K562 (cell line): ENCODE measurements around the gene NIPAL1. TPM values are rescaled to one million over a fixed set of nuclear protein-coding genes. Genes with fewer than 3 reads are reported as not detected.

ENCODE experiments used
- ATAC-seq: fragments of 200-7000 bp; cut with Tn5 transposase; 3 replicates; pipeline ENCODE4 v1.9.1; 2020; ENCODE audit warnings: moderate library complexity
- BruUV-seq: library from RNA; stranded (reverse); fragments of 400-500 nt; replicated peaks from 2 replicates; lab custom pipeline; 2021; lab: Mats Ljungman, UMichigan
- CTCF ChIA-PET: fragments of 300-600 bp; formaldehyde crosslinking; extraction: SDS; loops from one replicate; lab custom pipeline; 2021; ENCODE audit warnings: low intra/inter-chr PET ratio; lab: Yijun Ruan, JAX
- POLR2A ChIA-PET: fragments of 300-600, 350-650 bp; sonication (Branson Sonifier 250); formaldehyde crosslinking; extraction: SDS; loops from one replicate; lab custom pipeline; 2021; ENCODE audit warnings: antibody characterized with exemption, inconsistent platforms; lab: Yijun Ruan, JAX
- DNase-seq, 4 experiments: peaks; one replicate each; pipeline versions ENCODE4 v3.0.0 to v3.0.0-alpha.2; 2011 to 2018; ENCODE audit warnings: low spot score in 3 of 4, mixed read lengths in 3 of 4; ENCODE audit errors: extremely low read depth in 1 of 4
- FAIRE-seq: peaks from 2 replicates; lab custom pipeline; 2011; peaks lifted over from hg19 to GRCh38; lab: Jason Lieb, UNC
- H2AFZ ChIP-seq: 2 replicates; pipeline ENCODE4 v1.6.0; 2011; ENCODE audit warnings: low read depth, low read length, control low read depth, inconsistent platforms
- H3K27ac ChIP-seq: fragments of 200-600 bp; 3 replicates; pipeline ENCODE4 v1.8.0; 2011; ENCODE audit warnings: low read depth, mild to moderate bottlenecking, control low read depth, inconsistent platforms, low read length, moderate library complexity, mixed read lengths; ENCODE audit errors: extremely low read depth
- H3K27me3 ChIP-seq, 2 experiments: fragments of 300-600 bp in 1 of 2; 2 replicates in 1 of 2; 3 replicates in 1 of 2; pipeline versions ENCODE4 v1.6.0 to v1.8.0; 2011; ENCODE audit warnings: inconsistent platforms in 2 of 2, low read length in 2 of 2, mild to moderate bottlenecking in 1 of 2, mixed read lengths in 1 of 2, moderate library complexity in 1 of 2; ENCODE audit not compliant: control insufficient read depth in 2 of 2, insufficient read depth in 2 of 2
- H3K36me3 ChIP-seq: fragments of 300-600 bp; 3 replicates; pipeline ENCODE4 v1.8.0; 2011; ENCODE audit warnings: mild to moderate bottlenecking, low read length, inconsistent platforms; ENCODE audit not compliant: control insufficient read depth, insufficient read depth
- H3K4me1 ChIP-seq, 2 experiments: fragments of 200-600 bp in 1 of 2; replicated peaks in 1 of 2; 2 replicates in 1 of 2; 3 replicates in 1 of 2; pipeline versions ENCODE4 v1.5.1 to v1.8.0; 2011; ENCODE audit warnings: inconsistent platforms in 2 of 2, low read length in 2 of 2, mild to moderate bottlenecking in 1 of 2, mixed read lengths in 1 of 2, moderate library complexity in 1 of 2; ENCODE audit not compliant: control insufficient read depth in 2 of 2, insufficient read depth in 2 of 2
- H3K4me2 ChIP-seq: 2 replicates; pipeline ENCODE4 v1.6.1; 2011; ENCODE audit warnings: low read length, control low read depth, inconsistent platforms, mixed read lengths; ENCODE audit not compliant: insufficient read depth
- H3K4me3 ChIP-seq: fragments of 200-600 bp; sonication (generic), shearing (Covaris generic); 2 replicates; pipeline ENCODE4 v1.5.1; 2016; ENCODE audit warnings: control low read depth, inconsistent platforms
- H3K79me2 ChIP-seq: fragments of 200-600 bp; 3 replicates; pipeline ENCODE4 v1.8.0; 2011; ENCODE audit warnings: low read length, inconsistent platforms; ENCODE audit not compliant: control insufficient read depth, insufficient read depth
- H3K9ac ChIP-seq, 2 experiments: 2 replicates each; pipeline versions ENCODE4 v1.6.0 to v1.6.1; 2011; ENCODE audit warnings: low read depth in 2 of 2, low read length in 2 of 2, control low read depth in 1 of 2, inconsistent platforms in 1 of 2, mild to moderate bottlenecking in 1 of 2, mixed read lengths in 1 of 2; ENCODE audit not compliant: insufficient read depth in 1 of 2
- H3K9me1 ChIP-seq: one replicate; pipeline ENCODE4 v1.6.0; 2011; ENCODE audit warnings: inconsistent platforms, mild to moderate bottlenecking, low read length, moderate library complexity; ENCODE audit not compliant: control insufficient read depth, insufficient read depth
- H3K9me3 ChIP-seq: replicated peaks from 2 replicates; pipeline ENCODE4 v1.5.1; 2011; ENCODE audit warnings: low read depth, low read length, inconsistent platforms; ENCODE audit not compliant: control insufficient read depth, insufficient read depth
- H4K20me1 ChIP-seq: replicated peaks from 2 replicates; pipeline ENCODE4 v1.6.1; 2011; ENCODE audit warnings: low read length, inconsistent platforms, mixed read lengths; ENCODE audit not compliant: control insufficient read depth, insufficient read depth
- CEBPB ChIP-seq: fragments of 450-650 bp; IDR thresholded peaks from 2 replicates; pipeline ENCODE4 v1.6.1; 2016; ENCODE audit warnings: missing genetic modification characterization, missing compliant biosample characterization
- HMBOX1 ChIP-seq: sonication (generic); IDR thresholded peaks from 2 replicates; pipeline ENCODE4 v1.6.1; 2016
- KLF16 ChIP-seq: IDR thresholded peaks from 2 replicates; pipeline ENCODE4 v1.6.1; 2016; ENCODE audit warnings: antibody characterized with exemption
- ZBTB2 ChIP-seq: fragments of 450-650 bp; IDR thresholded peaks from 2 replicates; pipeline ENCODE4 v1.6.1; 2016; ENCODE audit warnings: antibody characterized with exemption
- ZEB2 ChIP-seq: fragments of 450-650 bp; IDR thresholded peaks from 2 replicates; pipeline ENCODE4 v1.6.1; 2016
- ZNF274 ChIP-seq: IDR thresholded peaks from 2 replicates; pipeline ENCODE4 v1.6.1; 2011; ENCODE audit warnings: low read depth, mild to moderate bottlenecking, low read length, moderate library complexity, borderline replicate concordance
- ZNF436 ChIP-seq: fragments of 250-450, 450-650 bp; sonication (Bioruptor Pico); formaldehyde crosslinking; IDR thresholded peaks from 2 replicates; pipeline ENCODE4 v1.7.0; 2020; ENCODE audit warnings: mild to moderate bottlenecking
- ZNF561 ChIP-seq: fragments of 450-650 bp; formaldehyde crosslinking; conservative IDR thresholded peaks from 2 replicates; pipeline ENCODE4 v1.4.0; 2020; ENCODE audit warnings: mild to moderate bottlenecking, moderate library complexity
- WGBS: fragments of 100-300 bp; shearing (Covaris generic); methylation state at CpG from one replicate; pipeline ENCODE4 v1.1.6; 2016; ENCODE audit warnings: low coverage, mixed read lengths; ENCODE audit not compliant: insufficient coverage; ENCODE audit errors: missing lambda C conversion rate; 5-methylcytosine and 5-hydroxymethylcytosine counted together
- in situ Hi-C: fragments of 300-500 bp; cut with MboI; formaldehyde crosslinking; loops from 4 replicates; pipeline ENCODE4 v1.15.0; 2018; ENCODE audit warnings: inconsistent platforms, mixed read lengths
- intact Hi-C: fragments of 100-400 bp; cut with micrococcal nuclease; formaldehyde crosslinking; loops from 2 replicates; pipeline ENCODE4 v1.14.2; 2022
- polyA plus RNA-seq, 8 experiments: library from polyadenylated mRNA; depleted of rRNA in 4 of 8; stranded (reverse) in 5 of 8; unstranded in 3 of 8; fragments of >200 nt; fragmentation: Nextera tagmentation in 2 of 8; fragmentation: Illumina TruSeq in 1 of 8; extraction: Ambion mirVana in 2 of 8; extraction: Trizol in 1 of 8; gene quantifications; 2 replicates each; pipeline versions ENCODE4 v1.2.1 to v1.2.3, GENCODE V29; 2011 to 2014; ENCODE audit warnings: inconsistent platforms in 1 of 8, missing spikeins in 1 of 8
- total RNA-seq, 7 experiments: library from RNA; depleted of rRNA in 6 of 7; stranded (reverse); fragments of >200 nt in 6 of 7; fragmentation: Illumina TruSeq in 2 of 7; extraction: Trizol in 2 of 7; gene quantifications; 2 replicates each; pipeline versions ENCODE4 v1.2.1 to v1.2.3, GENCODE V29; 2011 to 2021; ENCODE audit warnings: low replicate concordance in 1 of 7

The NIPAL1 gene
- total and polyA plus RNA-seq, 9 of the 15 experiments (the other 6 are each of a cell fraction or from before 2014, with no cell fraction given) = 0.03 to 0.43 (median 0.25) TPM

- Histone ChIP-seq H3K27me3 (peaks cover 0 to 7% of the 10 kb centered on the region in 2 experiments; a peak in 1 of 5 replicates), H3K9ac (no peak overlapping the region), H3K4me1 (no peaks in the 10 kb centered on the region), H3K36me3 (no peaks in the 10 kb centered on the region), H3K27ac (no peak overlapping the region), H3K9me1 (no peaks in the 10 kb centered on the region), H3K79me2 (no peaks in the 10 kb centered on the region), H3K9me3 (no peaks in the 10 kb centered on the region), H3K4me2 (no peak overlapping the region), H3K4me3 (no peak overlapping the region), H2AFZ (no peak overlapping the region), H4K20me1 (no peaks in the 10 kb centered on the region)
- TF ChIP-seq CEBPB (tag) = no peak
- no peak for TF ChIP-seq ZNF274
- TF ChIP-seq ZNF561 (CRISPR knock-in tag) = no peak
- TF ChIP-seq ZEB2 = no peak
- TF ChIP-seq HMBOX1 = no peak
- no peak for TF ChIP-seq ZBTB2
- no peak for TF ChIP-seq KLF16
- no peak for TF ChIP-seq ZNF436 (CRISPR knock-in tag)
- CTCF ChIA-PET = no interaction called here
- FAIRE-seq = no peak
- POLR2A ChIA-PET = interaction anchor here (0.7 to 1.0 kb wide), 2 partner anchors 11 kb away, joined by 3 read pairs; no protein-coding TSS in a partner anchor
- ATAC-seq = no peak
- DNase-seq = no peak
- WGBS = 0% methylated on average over 2 of the region's 2 CpGs
- BruUV-seq = no TSS peak
- intact Hi-C loops (no loop called here), in situ Hi-C loops (no loop called here)
These were observed 8.4 kb downstream of the NIPAL1 start for GRCh38 chr4:48025005-48025404.
